HepG2 (cell line): Measurements from ENCODE around the gene TMEM223. TPM values are rescaled to one million over a fixed set of nuclear protein-coding genes. Genes with fewer than 3 reads are reported as not detected.

Source experiments
- ARNT2 ChIP-seq: sonication (generic); formaldehyde crosslinking; IDR thresholded peaks from 2 replicates; pipeline ENCODE4 v1.8.0; 2022; ENCODE audit warnings: mild to moderate bottlenecking, low read depth, missing genetic modification reagents, moderate library complexity
- FUBP1 ChIP-seq: sonication (generic); formaldehyde crosslinking; IDR thresholded peaks from 2 replicates; pipeline ENCODE4 v1.5.1; 2020; ENCODE audit warnings: missing genetic modification reagents, mild to moderate bottlenecking, borderline replicate concordance
- HCFC1 ChIP-seq: fragments of 150-350 bp; IDR thresholded peaks from 2 replicates; pipeline ENCODE4 v1.6.1; 2014; ENCODE audit warnings: low read depth, low read length
- HDAC1 ChIP-seq: sonication (generic); formaldehyde crosslinking; IDR thresholded peaks from 2 replicates; pipeline ENCODE4 v1.5.1; 2020; ENCODE audit warnings: mild to moderate bottlenecking, missing genetic modification reagents
- HDAC2 ChIP-seq: sonication (generic); formaldehyde crosslinking; IDR thresholded peaks from 2 replicates; pipeline ENCODE4 v1.4.0; 2020; ENCODE audit warnings: missing genetic modification reagents
- HMGXB4 ChIP-seq, 2 experiments: sonication (generic) in 1 of 2; formaldehyde crosslinking in 1 of 2; IDR thresholded peaks; 2 replicates each; pipeline versions ENCODE4 v1.4.0 to v1.6.1; 2018 to 2020; ENCODE audit warnings: missing genetic modification reagents in 2 of 2, borderline replicate concordance in 1 of 2, low read depth in 1 of 2, mild to moderate bottlenecking in 1 of 2, missing biosample characterization in 1 of 2
- JUND ChIP-seq: sonication (generic); formaldehyde crosslinking; IDR thresholded peaks from 2 replicates; pipeline ENCODE4 v1.8.0; 2022; ENCODE audit warnings: mild to moderate bottlenecking, missing genetic modification reagents
- KLF11 ChIP-seq: IDR thresholded peaks from 2 replicates; pipeline ENCODE4 v1.6.1; 2016; ENCODE audit warnings: missing compliant biosample characterization
- PCBP2 ChIP-seq: fragments of 200-400 bp; formaldehyde crosslinking; optimal IDR thresholded peaks from 2 replicates; pipeline ENCODE3; 2018; ENCODE audit warnings: low read length, low read depth; ENCODE audit not compliant: poor library complexity, severe bottlenecking
- PHF8 ChIP-seq: sonication (generic); formaldehyde crosslinking; IDR thresholded peaks from 2 replicates; pipeline ENCODE4 v1.5.0; 2020; ENCODE audit warnings: missing genetic modification reagents
- SNRNP70 ChIP-seq: fragments of 200-400 bp; formaldehyde crosslinking; IDR thresholded peaks from 2 replicates; pipeline ENCODE4 v1.6.1; 2017; ENCODE audit warnings: mild to moderate bottlenecking, low read depth, low read length, moderate library complexity
- TBL1XR1 ChIP-seq: fragments of 150-350 bp; IDR thresholded peaks from 2 replicates; pipeline ENCODE4 v1.6.1; 2014; ENCODE audit warnings: borderline replicate concordance, low read length; ENCODE audit not compliant: partially characterized antibody
- THAP8 ChIP-seq: sonication (generic); formaldehyde crosslinking; IDR thresholded peaks from 2 replicates; pipeline ENCODE4 v1.5.1; 2020; ENCODE audit warnings: missing genetic modification reagents, mild to moderate bottlenecking, borderline replicate concordance
- XBP1 ChIP-seq: sonication (generic); formaldehyde crosslinking; IDR thresholded peaks from 2 replicates; pipeline ENCODE4 v1.5.0; 2020; ENCODE audit warnings: missing genetic modification reagents
- ZBTB33 ChIP-seq: sonication (generic); formaldehyde crosslinking; IDR thresholded peaks from 2 replicates; pipeline ENCODE4 v1.4.0; 2020; ENCODE audit warnings: missing genetic modification reagents
- ZBTB37 ChIP-seq: sonication (generic); formaldehyde crosslinking; IDR thresholded peaks from 2 replicates; pipeline ENCODE4 v1.4.0; 2020; ENCODE audit warnings: mild to moderate bottlenecking, missing genetic modification reagents
- ZFP37 ChIP-seq: sonication (generic); formaldehyde crosslinking; IDR thresholded peaks from 2 replicates; pipeline ENCODE4 v1.4.0; 2020; ENCODE audit warnings: missing genetic modification reagents, borderline replicate concordance
- ZFP62 ChIP-seq: sonication (generic); formaldehyde crosslinking; IDR thresholded peaks from 2 replicates; pipeline ENCODE4 v1.4.0; 2020; ENCODE audit warnings: missing genetic modification reagents
- ZNF619 ChIP-seq: sonication (generic); formaldehyde crosslinking; IDR thresholded peaks from 2 replicates; pipeline ENCODE4 v1.4.0; 2020; ENCODE audit warnings: mild to moderate bottlenecking, missing genetic modification reagents
- ZNF772 ChIP-seq: sonication (generic); formaldehyde crosslinking; IDR thresholded peaks from 2 replicates; pipeline ENCODE4 v1.5.0; 2020; ENCODE audit warnings: mild to moderate bottlenecking, missing genetic modification reagents
- ZNF839 ChIP-seq: sonication (generic); formaldehyde crosslinking; IDR thresholded peaks from 2 replicates; pipeline ENCODE4 v1.4.0; 2020; ENCODE audit warnings: missing genetic modification reagents, mild to moderate bottlenecking, borderline replicate concordance
- polyA plus RNA-seq, 8 experiments: library from polyadenylated mRNA; depleted of rRNA in 3 of 8; stranded (reverse) in 7 of 8; unstranded in 1 of 8; fragments of >200 nt; fragmentation: Illumina TruSeq in 4 of 8; extraction: Trizol in 4 of 8; gene quantifications; 2 replicates each; pipeline versions ENCODE4 v1.2.1 to v1.2.3, GENCODE V29; 2011 to 2016; ENCODE audit warnings: low read depth in 4 of 8, missing spikeins in 1 of 8, mixed read lengths in 1 of 8; ENCODE audit not compliant: insufficient read depth in 1 of 8
- total RNA-seq, 5 experiments: library from RNA; depleted of rRNA; stranded (reverse); fragments of >200 nt; fragmentation: Illumina TruSeq; extraction: Trizol; gene quantifications; 2 replicates each; pipeline ENCODE4 v1.2.3, GENCODE V29; 2016; ENCODE audit warnings: low read depth in 1 of 5

Gene TMEM223
- total and polyA plus RNA-seq, 2 of the 13 experiments (the other 11 are each of a cell fraction or from before 2014, with no cell fraction given): 19.5 to 24.9 TPM

- TF ChIP-seq ZFP62 (CRISPR knock-in tag) (no peak), KLF11 (CRISPR knock-in tag) (peak; percentile 66; the same call in 1 of the 2 replicates), ZNF772 (CRISPR knock-in tag) (peak; percentile 79; the same call in 1 of the 2 replicates), ZNF619 (peak; percentile 81; the same call in 1 of the 2 replicates), FUBP1 (CRISPR knock-in tag) (peak; percentile 70; the same call in 1 of the 2 replicates), XBP1 (CRISPR knock-in tag) (peak; percentile 18; the same call in 1 of the 2 replicates), ZBTB33 (CRISPR knock-in tag) (no peak; the same call in 1 of the 2 replicates), ZFP37 (no peak), ARNT2 (CRISPR knock-in tag) (peak; percentile 81; the same call in 1 of the 2 replicates), PHF8 (CRISPR knock-in tag) (peak; percentile 93), PCBP2 (no peak), JUND (CRISPR knock-in tag) (peak; percentile 78), ZBTB37 (CRISPR knock-in tag) (no peak), ZNF839 (CRISPR knock-in tag) (peak; percentile 91; the same call in 1 of the 2 replicates), HMGXB4 (CRISPR knock-in tag; IDR thresholded peaks at IDR 0.05; ENCODE audit: borderline replicate concordance in 1 of 2, low read depth in 1 of 2) (peak; percentile 91 to 95), HDAC2 (peak; percentile 86), HCFC1 (peak; percentile 41), TBL1XR1 (peak; percentile 28), THAP8 (CRISPR knock-in tag) (peak; percentile 97), SNRNP70 (0 out of 2 replicates have a peak, but pooled peaks have one; percentile 40), HDAC1 (peak; percentile 96)
Observed at GRCh38 chr11:62787005-62787759, 4.6 kb downstream of the TMEM223 start, which contains the start of gene TMEM179B (continued).
